Neural cell (in vitro differentiated cells): ENCODE measurements around the gene IL11RA. TPM values are rescaled to one million over a fixed set of nuclear protein-coding genes. Genes with fewer than 3 reads are reported as not detected.

Experiments
- H2AFZ ChIP-seq: fragments of 200-600, 300-800 bp; sonication (generic), shearing (Covaris generic); 2 replicates; pipeline ENCODE4 v1.6.0; 2014; ENCODE audit warnings: low read depth, mild to moderate bottlenecking, antibody characterized with exemption, low read length, moderate library complexity
- H3F3A ChIP-seq: fragments of 200-600 bp; shearing (Covaris generic); 2 replicates; pipeline ENCODE4 v1.6.1; 2016; ENCODE audit warnings: mild to moderate bottlenecking, moderate library complexity, mixed read lengths, antibody characterized with exemption, low read length; ENCODE audit not compliant: insufficient read depth, poor library complexity, severe bottlenecking
- H3K27ac ChIP-seq: fragments of 200-600, 300-800 bp; sonication (generic), shearing (Covaris generic); 2 replicates; pipeline ENCODE4 v1.5.1; 2014; ENCODE audit warnings: mild to moderate bottlenecking, low read length, moderate library complexity
- H3K27me3 ChIP-seq: fragments of 300-800, 200-600 bp; sonication (generic), shearing (Covaris generic); 2 replicates; pipeline ENCODE4 v1.6.0; 2014; ENCODE audit warnings: mild to moderate bottlenecking, low read depth, low read length, moderate library complexity; ENCODE audit not compliant: insufficient read depth
- H3K36me3 ChIP-seq: fragments of 300-800, 200-600 bp; sonication (generic), shearing (Covaris generic); 2 replicates; pipeline ENCODE4 v1.5.1; 2014; ENCODE audit warnings: mild to moderate bottlenecking, antibody characterized with exemption, low read length, moderate library complexity; ENCODE audit not compliant: insufficient read depth
- H3K4me2 ChIP-seq: fragments of 300-800, 200-600 bp; sonication (generic), shearing (Covaris generic); 2 replicates; pipeline ENCODE4 v1.6.0; 2014; ENCODE audit warnings: mild to moderate bottlenecking, low read length
- H3K4me3 ChIP-seq: fragments of 300-800, 200-600 bp; sonication (generic), shearing (Covaris generic); 2 replicates; pipeline ENCODE4 v1.5.1; 2014; ENCODE audit warnings: mild to moderate bottlenecking, low read length, moderate library complexity
- H3K79me2 ChIP-seq: fragments of 200-600 bp; shearing (Covaris generic); replicated peaks from 2 replicates; pipeline ENCODE4 v1.6.0; 2014; ENCODE audit warnings: mild to moderate bottlenecking, low read length, moderate library complexity; ENCODE audit not compliant: insufficient read depth
- H3K9ac ChIP-seq: fragments of 300-800, 200-600 bp; sonication (generic), shearing (Covaris generic); 2 replicates; pipeline ENCODE4 v1.6.1; 2016; ENCODE audit warnings: mild to moderate bottlenecking, low read length, mixed read lengths
- H3K9me2 ChIP-seq: fragments of 200-600 bp; shearing (Covaris generic); 2 replicates; pipeline ENCODE4 v1.6.1; 2016; ENCODE audit warnings: mild to moderate bottlenecking, low read length, mixed read lengths; ENCODE audit not compliant: insufficient read depth
- H3K9me3 ChIP-seq: fragments of 200-600, 300-800 bp; sonication (generic), shearing (Covaris generic); 2 replicates; pipeline ENCODE4 v1.6.1; 2016; ENCODE audit warnings: mild to moderate bottlenecking, mixed run types, low read length, moderate library complexity, mixed read lengths
- H4K20me1 ChIP-seq: fragments of 200-600 bp; shearing (Covaris generic); 2 replicates; pipeline ENCODE4 v1.6.1; 2016; ENCODE audit warnings: mild to moderate bottlenecking, mixed run types; ENCODE audit not compliant: insufficient read depth
- EP300 ChIP-seq: fragments of 450-650 bp; conservative IDR thresholded peaks from 2 replicates; pipeline ENCODE4 v1.6.1; 2014; ENCODE audit warnings: antibody characterized with exemption, mild to moderate bottlenecking, moderate library complexity; ENCODE audit not compliant: poor library complexity, severe bottlenecking
- EZH2 ChIP-seq: fragments of 200-600, 300-800 bp; shearing (Covaris generic), sonication (generic); IDR thresholded peaks from 2 replicates; pipeline ENCODE4 v1.6.1; 2014; ENCODE audit warnings: antibody characterized with exemption, low read length, borderline replicate concordance, mild to moderate bottlenecking; ENCODE audit not compliant: insufficient read depth, poor library complexity, severe bottlenecking
- MXI1 ChIP-seq: fragments of 450-650 bp; conservative IDR thresholded peaks from 2 replicates; pipeline ENCODE4 v1.6.1; 2014; ENCODE audit warnings: antibody characterized with exemption, mild to moderate bottlenecking; ENCODE audit not compliant: poor library complexity, severe bottlenecking
- POLR2AphosphoS5 ChIP-seq: IDR thresholded peaks from 2 replicates; pipeline ENCODE4 v1.6.1; 2012
- RAD21 ChIP-seq: fragments of 450-650 bp; conservative IDR thresholded peaks from 2 replicates; pipeline ENCODE4 v1.6.1; 2014; ENCODE audit warnings: antibody characterized with exemption, mild to moderate bottlenecking, moderate library complexity
- SMC3 ChIP-seq: fragments of 450-650 bp; conservative IDR thresholded peaks from 2 replicates; pipeline ENCODE4 v1.6.1; 2014; ENCODE audit warnings: antibody characterized with exemption, mild to moderate bottlenecking, moderate library complexity; ENCODE audit not compliant: poor library complexity
- TAF1 ChIP-seq: IDR thresholded peaks from 2 replicates; pipeline ENCODE4 v1.6.1; 2012; ENCODE audit warnings: low read depth
- polyA plus RNA-seq: library from polyadenylated mRNA; depleted of rRNA; stranded (reverse); fragments of >200 nt; gene quantifications from 2 replicates; pipeline ENCODE4 v1.2.3, GENCODE V29; 2014
- TF ChIP-seq, protein P1 (sequence below): fragments of 450-650 bp; IDR thresholded peaks from 2 replicates; pipeline ENCODE4 v1.5.1; 2014; ENCODE audit warnings: antibody characterized with exemption, mild to moderate bottlenecking, moderate library complexity; ENCODE audit not compliant: poor library complexity, severe bottlenecking
- TF ChIP-seq, protein P2 (sequence below): IDR thresholded peaks from 2 replicates; pipeline ENCODE4 v1.6.1; 2012; ENCODE audit warnings: borderline replicate concordance

IL11RA gene
- polyA plus RNA-seq, 1 donor from 2014 or later: 59.1 TPM

DNA sequence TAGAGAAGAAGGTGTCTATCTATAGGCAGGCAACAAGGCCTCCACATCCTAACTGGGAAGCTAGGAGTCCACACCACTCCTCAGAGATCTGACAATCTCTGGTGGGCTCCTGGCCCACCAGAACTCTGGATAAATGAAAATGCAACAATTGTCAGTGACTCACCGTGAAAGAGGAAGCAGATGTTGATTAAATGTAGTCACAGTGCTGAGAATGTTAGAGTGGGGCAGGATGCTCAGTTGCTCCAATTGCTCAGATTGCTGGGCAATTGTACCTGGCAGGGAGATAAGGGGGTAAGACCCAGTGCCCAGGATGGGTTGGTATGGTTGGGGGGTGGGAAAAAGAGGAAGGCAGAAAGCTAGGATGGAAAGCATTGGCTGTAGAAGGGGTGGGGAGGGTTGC, 34.7 kb downstream of the IL11RA start:
- H3K9ac ChIP-seq: no peak overlapping the region
- no peak overlapping the region for H3K4me2 ChIP-seq
- no peaks in the 10 kb centered on the region for H3K9me3 ChIP-seq
- H3K36me3 ChIP-seq: no peaks in the 10 kb centered on the region
- H3K27ac ChIP-seq: no peak overlapping the region
- TF ChIP-seq RAD21 (no peak), POLR2AphosphoS5 (no peak), EP300 (no peak), SMC3 (no peak), EZH2 (no peak), MXI1 (no peak), TAF1 (no peak)
- TF ChIP-seq, protein P1, sequence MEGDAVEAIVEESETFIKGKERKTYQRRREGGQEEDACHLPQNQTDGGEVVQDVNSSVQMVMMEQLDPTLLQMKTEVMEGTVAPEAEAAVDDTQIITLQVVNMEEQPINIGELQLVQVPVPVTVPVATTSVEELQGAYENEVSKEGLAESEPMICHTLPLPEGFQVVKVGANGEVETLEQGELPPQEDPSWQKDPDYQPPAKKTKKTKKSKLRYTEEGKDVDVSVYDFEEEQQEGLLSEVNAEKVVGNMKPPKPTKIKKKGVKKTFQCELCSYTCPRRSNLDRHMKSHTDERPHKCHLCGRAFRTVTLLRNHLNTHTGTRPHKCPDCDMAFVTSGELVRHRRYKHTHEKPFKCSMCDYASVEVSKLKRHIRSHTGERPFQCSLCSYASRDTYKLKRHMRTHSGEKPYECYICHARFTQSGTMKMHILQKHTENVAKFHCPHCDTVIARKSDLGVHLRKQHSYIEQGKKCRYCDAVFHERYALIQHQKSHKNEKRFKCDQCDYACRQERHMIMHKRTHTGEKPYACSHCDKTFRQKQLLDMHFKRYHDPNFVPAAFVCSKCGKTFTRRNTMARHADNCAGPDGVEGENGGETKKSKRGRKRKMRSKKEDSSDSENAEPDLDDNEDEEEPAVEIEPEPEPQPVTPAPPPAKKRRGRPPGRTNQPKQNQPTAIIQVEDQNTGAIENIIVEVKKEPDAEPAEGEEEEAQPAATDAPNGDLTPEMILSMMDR: no peak
- TF ChIP-seq, protein P2, sequence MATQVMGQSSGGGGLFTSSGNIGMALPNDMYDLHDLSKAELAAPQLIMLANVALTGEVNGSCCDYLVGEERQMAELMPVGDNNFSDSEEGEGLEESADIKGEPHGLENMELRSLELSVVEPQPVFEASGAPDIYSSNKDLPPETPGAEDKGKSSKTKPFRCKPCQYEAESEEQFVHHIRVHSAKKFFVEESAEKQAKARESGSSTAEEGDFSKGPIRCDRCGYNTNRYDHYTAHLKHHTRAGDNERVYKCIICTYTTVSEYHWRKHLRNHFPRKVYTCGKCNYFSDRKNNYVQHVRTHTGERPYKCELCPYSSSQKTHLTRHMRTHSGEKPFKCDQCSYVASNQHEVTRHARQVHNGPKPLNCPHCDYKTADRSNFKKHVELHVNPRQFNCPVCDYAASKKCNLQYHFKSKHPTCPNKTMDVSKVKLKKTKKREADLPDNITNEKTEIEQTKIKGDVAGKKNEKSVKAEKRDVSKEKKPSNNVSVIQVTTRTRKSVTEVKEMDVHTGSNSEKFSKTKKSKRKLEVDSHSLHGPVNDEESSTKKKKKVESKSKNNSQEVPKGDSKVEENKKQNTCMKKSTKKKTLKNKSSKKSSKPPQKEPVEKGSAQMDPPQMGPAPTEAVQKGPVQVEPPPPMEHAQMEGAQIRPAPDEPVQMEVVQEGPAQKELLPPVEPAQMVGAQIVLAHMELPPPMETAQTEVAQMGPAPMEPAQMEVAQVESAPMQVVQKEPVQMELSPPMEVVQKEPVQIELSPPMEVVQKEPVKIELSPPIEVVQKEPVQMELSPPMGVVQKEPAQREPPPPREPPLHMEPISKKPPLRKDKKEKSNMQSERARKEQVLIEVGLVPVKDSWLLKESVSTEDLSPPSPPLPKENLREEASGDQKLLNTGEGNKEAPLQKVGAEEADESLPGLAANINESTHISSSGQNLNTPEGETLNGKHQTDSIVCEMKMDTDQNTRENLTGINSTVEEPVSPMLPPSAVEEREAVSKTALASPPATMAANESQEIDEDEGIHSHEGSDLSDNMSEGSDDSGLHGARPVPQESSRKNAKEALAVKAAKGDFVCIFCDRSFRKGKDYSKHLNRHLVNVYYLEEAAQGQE: no peak
- H2AFZ ChIP-seq: no peak overlapping the region
- no peaks in the 10 kb centered on the region for H3K9me2 ChIP-seq
- no peaks in the 10 kb centered on the region for H3K27me3 ChIP-seq
- H3K4me3 ChIP-seq: no peak overlapping the region
- no peaks in the 10 kb centered on the region for H4K20me1 ChIP-seq
- H3F3A ChIP-seq: no peaks in the 10 kb centered on the region
- H3K79me2 ChIP-seq: no peaks in the 10 kb centered on the region

DNA sequence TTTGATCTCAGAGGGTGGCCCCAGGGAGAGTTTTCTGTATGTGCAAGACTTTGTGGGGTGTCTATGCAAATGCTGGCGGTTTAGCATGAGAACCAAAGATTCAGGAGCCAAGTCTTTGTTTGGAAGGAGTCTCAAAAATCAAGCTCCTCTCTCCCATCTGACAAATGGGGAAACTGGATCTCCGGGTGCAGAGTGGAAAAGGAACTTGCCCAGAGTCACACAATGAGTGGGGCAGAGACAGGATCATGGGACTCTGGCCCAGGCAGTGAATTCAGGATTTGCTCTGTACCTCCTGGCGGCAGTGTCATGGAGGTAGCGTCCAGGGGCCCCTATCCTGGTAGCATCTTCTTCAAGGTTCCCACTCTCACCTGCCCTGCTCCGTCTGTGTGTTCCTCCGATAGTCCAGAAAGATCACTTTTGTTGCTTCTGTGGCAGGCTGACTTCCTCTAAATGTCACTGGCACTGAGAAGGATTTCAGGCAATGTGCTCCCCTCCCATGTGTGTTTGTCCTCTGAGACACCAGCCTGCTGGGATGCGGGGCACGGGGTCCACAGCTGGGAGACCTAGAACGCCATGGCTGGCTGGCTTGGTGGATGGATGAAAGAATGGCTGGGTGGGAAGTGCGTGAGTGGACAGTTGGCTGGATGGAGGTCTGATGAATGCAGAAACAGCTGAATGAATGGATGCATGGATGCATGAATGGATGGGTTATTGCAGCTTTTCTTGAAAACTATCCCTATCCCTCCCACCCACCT, 35.5 kb downstream of the IL11RA start:
- no peaks in the 10 kb centered on the region for H3F3A ChIP-seq
- no peaks in the 10 kb centered on the region for H3K27me3 ChIP-seq
- no peaks in the 10 kb centered on the region for H4K20me1 ChIP-seq
- TF ChIP-seq, protein P2: no peak
- TF ChIP-seq SMC3 (no peak), EP300 (no peak), POLR2AphosphoS5 (no peak)
- H3K36me3 ChIP-seq: no peaks in the 10 kb centered on the region
- H3K4me3 ChIP-seq: no peak overlapping the region
- no peak overlapping the region for H2AFZ ChIP-seq
- no peaks in the 10 kb centered on the region for H3K9me2 ChIP-seq
- no peak overlapping the region for H3K27ac ChIP-seq
- H3K9ac ChIP-seq: no peak overlapping the region
- no peaks in the 10 kb centered on the region for H3K9me3 ChIP-seq
- H3K79me2 ChIP-seq: no peaks in the 10 kb centered on the region
- H3K4me2 ChIP-seq: no peak overlapping the region
